HuH-7.5 (cell line): ENCODE data around the gene ANKRD17.
A peak's percentile ranks its signal among the peaks of the same experiment; 100 is the strongest.

ENCODE experiments used
- DNase-seq: peaks from one replicate; pipeline ENCODE4 v3.0.0; 2011; ENCODE audit warnings: low spot score

ANKRD17 gene

GRCh38 chr4:73127839-73128453 lies 130.7 kb downstream of the ANKRD17 start:
- DNase-seq, result no peak

- DNase-seq, result no peak
Measured at GRCh38 chr4:73109493-73109892, 149.1 kb downstream of the ANKRD17 start.

GRCh38 chr4:73104695-73105094 lies 153.9 kb downstream of the ANKRD17 start:
- no peak for DNase-seq

DNA sequence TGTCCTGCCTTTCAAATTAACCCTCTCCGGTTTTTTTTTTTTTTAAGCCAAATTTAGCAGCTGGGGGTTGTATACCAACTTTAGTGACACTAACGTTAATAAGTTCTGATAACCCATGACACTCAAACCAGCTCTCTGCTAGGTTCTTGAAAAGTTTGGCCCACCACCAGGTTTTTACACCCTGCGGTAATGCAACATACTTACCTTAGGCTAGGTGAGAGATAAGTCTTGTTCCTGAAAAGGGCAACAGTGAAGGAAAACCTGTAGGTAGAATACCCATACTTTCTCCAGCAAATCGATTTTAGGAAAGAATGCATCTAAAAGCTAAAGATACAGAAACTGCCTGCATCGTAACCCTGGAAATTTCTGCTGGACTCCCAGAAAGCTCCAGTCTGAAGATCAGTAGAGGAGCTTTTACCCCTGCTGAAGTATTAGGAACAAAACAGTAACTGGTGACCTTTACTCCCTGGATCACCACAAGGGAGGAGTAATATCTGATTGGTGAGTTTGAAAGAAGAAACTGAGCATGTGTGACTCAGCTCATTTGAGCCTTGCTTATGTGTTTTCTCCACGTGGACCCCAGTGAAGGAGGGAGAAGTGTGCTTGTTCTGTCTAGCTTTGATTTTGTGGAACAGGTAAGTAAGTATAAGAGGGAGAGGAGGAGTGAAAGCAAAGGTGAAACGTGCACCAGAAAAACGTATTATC lies 154.6 kb downstream of the ANKRD17 start:
- DNase-seq, result peak; percentile 8

DNA sequence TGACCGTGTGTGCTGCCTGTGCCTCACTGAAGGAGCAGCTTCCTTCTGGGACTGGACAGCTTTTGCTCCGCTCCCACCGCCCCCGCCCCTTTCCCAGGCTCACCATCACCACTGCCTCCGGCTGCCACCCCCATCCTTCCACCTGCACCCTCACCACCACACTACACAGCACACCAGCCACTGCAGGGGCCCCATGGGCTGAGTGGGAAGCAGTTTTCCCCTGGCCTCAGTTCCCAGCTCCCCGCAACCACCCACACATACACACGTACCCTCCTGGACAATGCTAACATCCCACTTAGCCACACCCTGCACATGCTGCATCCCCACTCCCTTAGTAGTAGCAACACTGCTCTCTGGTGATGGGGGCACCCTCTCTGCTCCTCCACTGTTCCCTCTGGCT lies 159.5 kb downstream of the ANKRD17 start:
- DNase-seq, result no peak

DNA sequence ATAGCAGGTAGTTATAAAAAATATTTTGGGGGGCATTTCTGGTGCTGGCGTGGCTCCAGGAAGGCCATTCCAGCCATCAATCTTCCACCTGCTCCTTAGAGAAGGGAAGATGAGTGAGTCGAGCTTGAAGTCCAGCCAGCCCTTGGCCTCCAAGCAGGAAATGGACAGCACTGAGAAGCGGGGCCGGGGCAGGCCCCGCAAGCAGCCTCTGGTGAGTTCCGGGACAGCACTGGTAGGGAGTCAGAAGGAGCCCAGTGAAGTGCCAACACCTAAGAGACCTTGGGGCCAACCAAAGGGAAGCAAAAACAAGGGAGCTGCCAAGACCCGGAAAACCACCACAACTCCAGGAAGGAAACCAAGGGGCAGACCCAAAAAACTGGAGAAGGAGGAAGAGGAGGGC lies 159.9 kb downstream of the ANKRD17 start:
- DNase-seq, result no peak

DNA sequence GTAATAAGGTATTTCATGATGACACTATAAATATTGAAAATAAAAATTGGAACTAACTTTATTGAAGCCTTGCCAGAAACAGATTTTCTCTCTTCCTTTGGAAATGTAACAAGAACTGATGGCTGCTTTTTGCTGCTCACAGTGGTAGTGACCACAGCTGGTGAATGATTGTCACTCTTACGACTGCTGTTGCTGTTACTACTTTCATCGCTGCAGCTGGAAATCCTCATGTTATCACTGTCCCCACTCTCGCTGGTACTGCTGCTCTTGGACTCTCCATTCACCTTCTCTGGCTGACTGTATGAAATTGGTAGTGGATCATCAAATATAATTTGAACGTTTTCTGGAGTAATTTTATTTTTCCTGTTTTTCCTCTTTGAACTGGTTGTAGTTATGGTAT lies 160.6 kb downstream of the ANKRD17 start:
- no peak for DNase-seq

DNA sequence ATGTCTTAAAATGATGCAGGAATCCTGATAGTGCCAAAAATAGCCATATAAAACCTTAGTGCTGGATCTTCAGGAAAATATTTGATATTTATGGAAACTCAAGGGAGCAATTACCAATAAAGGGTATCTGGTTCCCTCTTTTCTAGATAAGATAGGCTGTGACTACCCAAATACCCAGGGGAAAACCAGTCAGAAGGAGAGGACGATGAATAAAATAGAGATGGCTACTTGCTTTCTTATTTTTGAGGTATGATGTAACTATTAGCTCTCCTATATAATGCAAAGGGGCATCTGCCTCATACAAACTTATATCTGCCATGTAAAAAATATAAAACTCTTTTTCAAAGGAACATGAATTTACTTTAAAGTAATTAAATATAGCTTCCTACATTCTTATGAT lies 165.7 kb downstream of the ANKRD17 start:
- DNase-seq, result no peak

- DNase-seq, result no peak
Measured at GRCh38 chr4:73090738-73091137, 167.9 kb downstream of the ANKRD17 start.

GRCh38 chr4:73087871-73088270 lies 170.7 kb downstream of the ANKRD17 start:
- no peak for DNase-seq

DNA sequence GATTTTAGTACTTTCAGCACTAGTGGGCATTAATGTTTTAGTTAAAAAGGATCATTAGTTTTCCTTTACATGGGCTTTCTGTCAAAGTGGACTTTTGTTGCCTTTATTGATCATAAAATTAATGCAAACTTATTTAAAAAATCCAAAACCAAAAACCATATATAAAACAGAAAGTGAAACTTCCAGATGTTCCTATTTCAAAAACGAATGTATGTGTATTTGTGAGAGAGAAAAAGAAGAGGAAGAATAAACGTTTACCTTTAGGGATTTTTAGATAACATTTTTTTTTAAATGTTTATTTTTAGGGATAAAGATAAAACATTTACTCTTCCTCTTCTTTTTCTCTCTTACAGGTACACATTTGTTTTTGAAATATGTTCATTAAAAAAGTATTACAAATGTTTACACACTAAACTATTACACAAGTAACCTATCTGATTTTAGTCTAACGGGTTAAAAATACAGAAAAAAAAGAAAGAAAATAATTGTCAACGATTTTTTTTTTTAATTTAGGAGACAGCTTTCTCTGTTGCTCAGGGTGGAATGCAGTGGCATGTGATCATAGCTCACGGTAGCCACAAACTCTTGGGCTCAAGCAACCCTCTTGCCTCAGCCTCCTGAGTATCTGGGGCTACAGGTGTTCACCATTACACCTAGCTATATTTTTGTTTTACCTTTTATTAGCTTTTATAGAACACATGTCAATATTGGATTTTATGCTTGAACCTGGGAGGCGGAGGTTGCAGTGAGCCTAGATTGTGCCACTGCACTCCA lies 172.3 kb downstream of the ANKRD17 start:
- DNase-seq, result no peak

- DNase-seq, result no peak
Measured at GRCh38 chr4:73080789-73081188, 177.8 kb downstream of the ANKRD17 start.

DNA sequence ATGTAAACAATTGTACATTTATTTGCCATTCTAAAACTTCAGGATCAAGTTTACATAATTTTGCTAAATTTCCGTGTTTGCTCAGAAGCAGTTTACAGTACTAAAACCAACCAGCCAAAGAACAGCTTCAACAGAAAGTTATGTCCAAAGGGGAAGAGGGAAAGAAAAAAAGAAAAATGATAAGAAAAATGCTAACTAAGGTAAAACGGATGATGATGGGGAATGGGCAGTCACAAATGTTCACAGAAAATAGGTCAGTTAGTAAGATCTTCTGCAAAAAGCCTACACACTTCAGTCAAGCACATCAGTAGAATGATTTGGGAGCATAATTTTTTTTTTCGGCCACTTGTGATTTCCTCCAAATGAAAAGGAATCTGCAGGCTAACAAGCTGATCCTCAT lies 182.8 kb downstream of the ANKRD17 start:
- no peak for DNase-seq

DNA sequence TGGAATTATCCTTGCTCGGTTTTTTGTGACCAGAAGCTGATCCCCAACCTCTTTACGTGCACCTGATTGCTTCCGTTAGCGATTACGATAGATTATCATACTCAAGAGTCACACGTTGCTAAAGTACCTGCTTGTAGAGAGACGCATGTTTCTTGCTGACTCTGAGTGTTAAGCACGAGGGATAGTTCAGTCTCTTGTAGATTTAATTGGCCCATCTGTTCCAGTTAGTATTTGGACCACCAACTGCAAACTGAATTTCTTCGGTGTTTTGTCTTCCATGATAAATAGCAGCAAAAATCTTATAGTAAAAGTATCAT lies 188.6 kb downstream of the ANKRD17 start:
- no peak for DNase-seq

GRCh38 chr4:73069338-73070073 lies 189.1 kb downstream of the ANKRD17 start, which contains the start of gene COX18:
TSS of gene COX18 (minus strand) at chr4:73069716. CDS start at chr4:73069649, 67 bp downstream.
- peak; percentile 59 for DNase-seq

GRCh38 chr4:73068491-73069337 lies 189.9 kb downstream of the ANKRD17 start:
- DNase-seq, result peak; percentile 7

DNA sequence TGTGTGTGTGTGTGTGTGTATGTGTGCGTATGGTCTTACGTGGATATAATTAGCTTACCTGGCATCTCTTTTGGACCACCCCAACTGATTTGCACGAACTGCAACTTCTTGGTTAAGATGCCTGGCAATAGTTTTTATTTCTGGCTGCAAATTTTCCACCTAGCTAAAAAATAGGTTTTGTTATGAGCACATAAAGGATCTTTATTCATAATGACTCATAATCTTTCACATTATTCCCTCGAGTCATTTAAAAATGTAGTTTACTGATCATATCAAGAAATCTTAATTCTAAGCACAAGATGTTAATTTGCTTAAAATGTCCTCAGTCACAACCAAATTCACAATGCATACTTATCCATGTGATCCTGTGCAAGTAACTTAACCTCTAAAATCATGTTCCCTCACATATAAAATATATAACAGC lies 190.6 kb downstream of the ANKRD17 start:
- DNase-seq, result no peak

DNA sequence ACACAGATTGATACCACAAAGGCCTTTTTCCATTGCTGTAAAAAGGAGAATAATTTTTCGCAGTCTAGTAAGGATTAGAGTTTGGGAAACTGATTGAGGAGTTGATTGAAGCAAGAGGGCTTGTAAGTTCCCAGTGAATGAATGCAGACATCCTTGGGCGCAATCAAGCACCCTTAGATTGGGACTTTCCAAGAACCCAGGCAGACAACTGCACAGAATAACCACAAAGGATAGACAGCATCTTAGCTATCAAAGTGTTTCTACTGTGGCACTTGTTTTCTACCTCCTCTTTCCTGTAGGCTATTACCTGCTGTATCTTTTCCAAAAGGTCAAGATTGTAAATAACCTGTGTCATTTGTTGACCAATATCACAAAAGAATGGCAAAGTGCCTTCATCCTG lies 191.7 kb downstream of the ANKRD17 start:
- DNase-seq, result no peak

DNA sequence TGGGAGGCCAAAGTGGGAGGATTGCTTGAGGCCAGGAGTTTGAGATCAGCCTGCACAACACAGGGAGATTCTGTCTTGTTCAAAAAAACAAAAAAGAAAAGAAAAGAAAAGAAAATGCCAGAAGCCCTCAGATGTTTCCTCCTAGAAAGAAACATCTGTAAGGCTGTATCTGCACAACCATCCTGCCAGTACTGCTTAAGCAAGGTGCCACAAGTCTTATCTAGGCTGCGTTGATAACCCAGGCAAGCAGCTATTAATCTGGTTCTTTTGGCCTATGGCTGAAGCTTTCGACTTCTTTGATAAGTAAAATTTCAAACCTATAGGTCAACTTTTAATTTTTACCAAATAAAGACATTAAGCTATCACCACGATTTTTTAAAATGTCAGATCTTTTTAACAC lies 192.2 kb downstream of the ANKRD17 start:
- DNase-seq, result no peak

- no peak for DNase-seq
Measured at GRCh38 chr4:73064536-73064935, 194.1 kb downstream of the ANKRD17 start.

GRCh38 chr4:73055241-73055897 lies 203.2 kb downstream of the ANKRD17 start:
- no peak for DNase-seq
